Measurements from ENCODE around the gene MCF2L2. TPM values are rescaled to one million over a fixed set of nuclear protein-coding genes. Genes with fewer than 3 reads are reported as not detected.

Gene MCF2L2
- total and polyA plus RNA-seq, 2 donors (not counting 3 experiments of a cell fraction or from before 2014, with no cell fraction given), result 0.15 to 1.1 TPM

DNA sequence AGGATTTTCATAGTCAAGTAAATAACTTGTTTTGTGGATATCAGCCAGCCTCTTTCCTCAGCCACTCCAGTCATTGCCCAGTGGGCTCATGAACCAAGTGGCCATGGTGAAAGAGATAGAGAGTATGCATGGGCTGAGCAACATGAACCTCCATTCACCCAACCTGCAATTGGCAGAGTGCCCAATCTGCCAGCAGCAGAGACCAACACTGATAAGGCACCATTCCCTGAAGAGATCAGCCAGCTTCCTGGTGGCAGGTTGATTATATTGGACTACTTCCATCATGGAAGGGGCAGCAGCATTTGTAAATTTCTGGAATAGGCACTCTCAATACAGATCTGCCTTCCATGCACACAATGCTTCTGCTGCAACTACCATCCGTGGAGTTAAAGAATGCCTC is 10.3 kb upstream of the MCF2L2 start:
- Histone ChIP-seq H3K79me2 (ENCODE audit: control insufficient read depth, insufficient read depth, low read length) (no peaks in the 10 kb centered on the region), H3K9ac (replicated peaks; ENCODE audit: extremely low read depth, insufficient read depth, low read length) (no peak overlapping the region), H3K9me1 (replicated peaks; ENCODE audit: control insufficient read depth, extremely low read depth, insufficient read depth, low read length) (no peaks in the 10 kb centered on the region), H3K9me3 (replicated peaks; ENCODE audit: control insufficient read depth, insufficient read depth, low read length) (peaks cover 2% of the 10 kb centered on the region), H3K36me3 (ENCODE audit: control insufficient read depth in 2 of 2, extremely low read depth in 1 of 2, insufficient read depth in 2 of 2, low read length in 2 of 2) (no peaks in the 10 kb centered on the region), H2AFZ (ENCODE audit: low read depth, low read length) (no peak overlapping the region), H3K4me2 (ENCODE audit: insufficient read depth, low read length) (no peak overlapping the region), H3K27ac (ENCODE audit: insufficient read depth, low read depth, low read length) (no peak overlapping the region), H3K27me3 (ENCODE audit: control insufficient read depth in 2 of 2, insufficient read depth in 2 of 2, low read length in 2 of 2) (peaks cover 6 to 11% of the 10 kb centered on the region in 2 experiments), H3K4me1 (ENCODE audit: control insufficient read depth, extremely low read depth, insufficient read depth, low read length) (no peaks in the 10 kb centered on the region), H4K20me1 (replicated peaks; ENCODE audit: control insufficient read depth, extremely low read depth, insufficient read depth, low read length) (no peaks in the 10 kb centered on the region), H3K4me3 (replicated peaks in 1 of 3; ENCODE audit: insufficient read depth in 1 of 3, low read depth in 1 of 3, low read length in 3 of 3) (no peak overlapping the region)
- TF ChIP-seq FOS (IDR thresholded peaks at IDR 0.05; ENCODE audit: borderline replicate concordance, insufficient read depth, low read length) (no peak), GATA2 (IDR thresholded peaks at IDR 0.05; ENCODE audit: insufficient read depth, insufficient read length, low read depth, low read length) (no peak), POLR2AphosphoS5 (IDR thresholded peaks at IDR 0.05; ENCODE audit: insufficient read depth, low read depth, low read length) (no peak), POLR2A (IDR thresholded peaks at IDR 0.05; ENCODE audit: low read depth, low read length) (no peak), EZH2 (IDR thresholded peaks at IDR 0.05; ENCODE audit: borderline replicate concordance, low read depth, low read length, severe bottlenecking) (no peak), JUN (IDR thresholded peaks at IDR 0.05; ENCODE audit: borderline replicate concordance, insufficient read depth, insufficient read length, low read depth) (no peak)
- TF ChIP-seq, protein P1, sequence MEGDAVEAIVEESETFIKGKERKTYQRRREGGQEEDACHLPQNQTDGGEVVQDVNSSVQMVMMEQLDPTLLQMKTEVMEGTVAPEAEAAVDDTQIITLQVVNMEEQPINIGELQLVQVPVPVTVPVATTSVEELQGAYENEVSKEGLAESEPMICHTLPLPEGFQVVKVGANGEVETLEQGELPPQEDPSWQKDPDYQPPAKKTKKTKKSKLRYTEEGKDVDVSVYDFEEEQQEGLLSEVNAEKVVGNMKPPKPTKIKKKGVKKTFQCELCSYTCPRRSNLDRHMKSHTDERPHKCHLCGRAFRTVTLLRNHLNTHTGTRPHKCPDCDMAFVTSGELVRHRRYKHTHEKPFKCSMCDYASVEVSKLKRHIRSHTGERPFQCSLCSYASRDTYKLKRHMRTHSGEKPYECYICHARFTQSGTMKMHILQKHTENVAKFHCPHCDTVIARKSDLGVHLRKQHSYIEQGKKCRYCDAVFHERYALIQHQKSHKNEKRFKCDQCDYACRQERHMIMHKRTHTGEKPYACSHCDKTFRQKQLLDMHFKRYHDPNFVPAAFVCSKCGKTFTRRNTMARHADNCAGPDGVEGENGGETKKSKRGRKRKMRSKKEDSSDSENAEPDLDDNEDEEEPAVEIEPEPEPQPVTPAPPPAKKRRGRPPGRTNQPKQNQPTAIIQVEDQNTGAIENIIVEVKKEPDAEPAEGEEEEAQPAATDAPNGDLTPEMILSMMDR (IDR thresholded peaks at IDR 0.05; ENCODE audit: extremely low read depth in 1 of 2, insufficient read depth in 1 of 2, low read depth in 1 of 2, low read length in 2 of 2), result no peak
- TF ChIP-seq, protein P2, sequence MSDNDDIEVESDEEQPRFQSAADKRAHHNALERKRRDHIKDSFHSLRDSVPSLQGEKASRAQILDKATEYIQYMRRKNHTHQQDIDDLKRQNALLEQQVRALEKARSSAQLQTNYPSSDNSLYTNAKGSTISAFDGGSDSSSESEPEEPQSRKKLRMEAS (IDR thresholded peaks at IDR 0.05; ENCODE audit: insufficient read depth, insufficient read length), result no peak
- ChIA-PET POLR2A (no interaction called here), CTCF (interaction anchor here (1.7 kb wide), 1 partner anchor 328 kb away, joined by 5 read pairs; no protein-coding TSS in a partner anchor)
- BruUV-seq (replicated peaks), result no TSS peak
- dilution Hi-C loops (cut with MboI; ENCODE audit: extremely low pct_ligation_motif_present, low sequenced_read_pairs), result no loop called here
- FAIRE-seq, result no peak
- intact Hi-C loops (cut with micrococcal nuclease), result no loop called here
- DNase-seq (ENCODE audit: low read depth, low spot score), result no peak
